ENCODE results near the gene TNFSF8.

DNA sequence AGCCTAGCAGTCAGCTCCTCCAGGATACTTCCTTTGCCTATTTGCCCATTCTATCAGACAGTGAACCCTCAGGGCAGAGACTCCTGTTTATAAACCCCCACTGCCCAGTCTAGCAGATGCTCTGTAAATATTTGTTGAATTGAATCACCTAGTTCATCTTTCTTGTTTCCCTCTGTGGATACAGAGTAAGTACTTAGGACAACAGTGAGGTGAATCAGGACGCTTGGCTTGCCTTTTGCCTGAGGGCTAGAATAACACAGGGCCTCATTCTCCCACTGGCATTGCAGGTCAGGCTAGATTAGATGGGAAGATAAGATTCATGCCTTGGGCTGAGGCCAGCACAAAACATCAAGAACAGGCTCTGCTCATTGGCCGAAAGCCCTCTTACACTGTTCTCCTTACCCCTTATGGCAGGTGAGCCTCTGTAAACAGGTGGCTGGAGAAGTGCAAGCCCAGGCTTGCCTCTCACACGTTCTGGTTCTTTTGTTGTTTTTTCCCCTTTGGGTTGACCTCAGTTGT is 22.2 kb downstream of the TNFSF8 start:
- TF ChIP-seq EP300 (IDR thresholded peaks at IDR 0.05; ENCODE audit: borderline replicate concordance) (no peak), FOXM1 (IDR thresholded peaks at IDR 0.05; ENCODE audit: borderline replicate concordance, low read depth) (no peak), RAD21 (IDR thresholded peaks at IDR 0.05; ENCODE audit: low read depth) (no peak), TEAD4 (IDR thresholded peaks at IDR 0.05) (no peak), CREB1 (IDR thresholded peaks at IDR 0.05; ENCODE audit: low read depth) (no peak), TAF1 (IDR thresholded peaks at IDR 0.05; ENCODE audit: low read depth) (no peak), EGR1 (IDR thresholded peaks at IDR 0.05) (no peak), YY1 (IDR thresholded peaks at IDR 0.05; ENCODE audit: low read depth) (no peak), ZBTB7A (IDR thresholded peaks at IDR 0.05; ENCODE audit: low read depth) (no peak), NFIC (IDR thresholded peaks at IDR 0.05) (no peak), CEBPB (IDR thresholded peaks at IDR 0.05) (no peak), TCF12 (IDR thresholded peaks at IDR 0.05; ENCODE audit: low read depth) (no peak)
- TF ChIP-seq, protein P1, sequence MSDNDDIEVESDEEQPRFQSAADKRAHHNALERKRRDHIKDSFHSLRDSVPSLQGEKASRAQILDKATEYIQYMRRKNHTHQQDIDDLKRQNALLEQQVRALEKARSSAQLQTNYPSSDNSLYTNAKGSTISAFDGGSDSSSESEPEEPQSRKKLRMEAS (IDR thresholded peaks at IDR 0.05), result no peak
- TF ChIP-seq, protein P2, sequence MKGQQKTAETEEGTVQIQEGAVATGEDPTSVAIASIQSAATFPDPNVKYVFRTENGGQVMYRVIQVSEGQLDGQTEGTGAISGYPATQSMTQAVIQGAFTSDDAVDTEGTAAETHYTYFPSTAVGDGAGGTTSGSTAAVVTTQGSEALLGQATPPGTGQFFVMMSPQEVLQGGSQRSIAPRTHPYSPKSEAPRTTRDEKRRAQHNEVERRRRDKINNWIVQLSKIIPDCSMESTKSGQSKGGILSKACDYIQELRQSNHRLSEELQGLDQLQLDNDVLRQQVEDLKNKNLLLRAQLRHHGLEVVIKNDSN (IDR thresholded peaks at IDR 0.05), result no peak

Measured in Ishikawa (cell line).